HCT116 (cell line): ENCODE results near the gene GALNT17. TPM values are rescaled to one million over a fixed set of nuclear protein-coding genes. Genes with fewer than 3 reads are reported as not detected.

ENCODE experiments used
- ATAC-seq: fragments of 200-7000 bp; cut with Tn5 transposase; 2 replicates; pipeline ENCODE4 v1.9.1; 2020; ENCODE audit warnings: mild to moderate bottlenecking, moderate library complexity
- BruUV-seq: library from RNA; stranded (reverse); fragments of 400-500 nt; replicated peaks from 2 replicates; lab custom pipeline; 2021; lab: Mats Ljungman, UMichigan
- CTCF ChIA-PET: fragments of 300-600 bp; sonication (Branson Sonifier 250); formaldehyde crosslinking; loops from one replicate; lab custom pipeline; 2021; ENCODE audit warnings: antibody characterized with exemption; lab: Charles Lee
- POLR2A ChIA-PET: fragments of 300-600, 350-600 bp; sonication (Branson Sonifier 250); formaldehyde crosslinking; loops from one replicate; lab custom pipeline; 2021; ENCODE audit warnings: antibody characterized with exemption; lab: Charles Lee
- RAD21 ChIA-PET, 2 experiments: fragments of 300-600 bp; sonication (Branson Sonifier 250); formaldehyde crosslinking; loops; one replicate each; lab custom pipeline; 2023; ENCODE audit warnings: low total read pairs in 2 of 2; ENCODE audit not compliant: uncharacterized antibody in 2 of 2, unreplicated experiment in 2 of 2, low non-redundant PET in 1 of 2; lab: Charles Lee
- DNase-seq: peaks from one replicate; pipeline ENCODE4 v3.0.0-alpha.2; 2010; ENCODE audit warnings: low read depth, low spot score
- H2AFZ ChIP-seq: fragments of 200-600 bp; shearing (Covaris generic), sonication (generic); 2 replicates; pipeline ENCODE4 v1.6.1; 2017; ENCODE audit warnings: low read depth, mixed run types, mixed read lengths, antibody characterized with exemption, low read length; ENCODE audit not compliant: poor library complexity, severe bottlenecking
- H3K27ac ChIP-seq: 2 replicates; pipeline ENCODE4 v1.5.1; 2012; ENCODE audit warnings: low read depth, low read length
- H3K27me3 ChIP-seq: fragments of 200-600 bp; sonication (generic); 2 replicates; pipeline ENCODE4 v1.6.1; 2016; ENCODE audit warnings: mixed run types, low read length, mixed read lengths; ENCODE audit not compliant: insufficient read depth
- H3K36me3 ChIP-seq, 2 experiments: fragments of 200-500 bp in 1 of 2; fragments of 200-600 bp in 1 of 2; sonication (Bioruptor generic) in 1 of 2; sonication (generic) in 1 of 2; 2 replicates each; pipeline versions ENCODE4 v1.5.1 to v1.6.1; 2014 to 2016; ENCODE audit warnings: low read length in 2 of 2, inconsistent platforms in 1 of 2, mixed read lengths in 1 of 2, mixed run types in 1 of 2; ENCODE audit not compliant: insufficient read depth in 2 of 2, control insufficient read depth in 1 of 2
- H3K4me1 ChIP-seq, 2 experiments: fragments of 200-600 bp in 1 of 2; sonication (generic) in 1 of 2; 2 replicates each; pipeline versions ENCODE4 v1.5.1 to v1.6.1; 2012 to 2017; ENCODE audit warnings: low read length in 2 of 2, inconsistent platforms in 1 of 2, mild to moderate bottlenecking in 1 of 2, mixed read lengths in 1 of 2, mixed run types in 1 of 2, moderate library complexity in 1 of 2; ENCODE audit not compliant: insufficient read depth in 2 of 2, control insufficient read depth in 1 of 2
- H3K4me2 ChIP-seq: fragments of 200-600 bp; sonication (generic); 2 replicates; pipeline ENCODE4 v1.6.1; 2017; ENCODE audit warnings: mixed run types, low read length, mixed read lengths
- H3K4me3 ChIP-seq, 2 experiments: fragments of 200-600 bp in 1 of 2; sonication (generic) in 1 of 2; replicated peaks in 1 of 2; 2 replicates each; pipeline ENCODE4 v1.5.1; 2011 to 2016; ENCODE audit warnings: low read length in 2 of 2, control low read depth in 1 of 2, low read depth in 1 of 2, mild to moderate bottlenecking in 1 of 2, mixed read lengths in 1 of 2, mixed run types in 1 of 2
- H3K79me2 ChIP-seq: fragments of 200-600 bp; sonication (generic); 2 replicates; pipeline ENCODE4 v1.6.1; 2017; ENCODE audit warnings: mild to moderate bottlenecking, mixed run types, low read length, moderate library complexity, mixed read lengths; ENCODE audit not compliant: insufficient read depth
- H3K9ac ChIP-seq: fragments of 200-600 bp; sonication (generic); 2 replicates; pipeline ENCODE4 v1.6.1; 2016; ENCODE audit warnings: low read length, mixed read lengths
- H3K9me2 ChIP-seq: fragments of 200-600 bp; sonication (generic), shearing (Covaris generic); 2 replicates; pipeline ENCODE4 v1.6.1; 2017; ENCODE audit warnings: mixed run types, mild to moderate bottlenecking, moderate library complexity; ENCODE audit not compliant: insufficient read depth
- H3K9me3 ChIP-seq, 2 experiments: fragments of 200-500 bp in 1 of 2; fragments of 200-600 bp in 1 of 2; sonication (Bioruptor generic) in 1 of 2; sonication (generic) in 1 of 2; 2 replicates each; pipeline ENCODE4 v1.6.1; 2014 to 2017; ENCODE audit warnings: low read length in 2 of 2, mixed read lengths in 2 of 2, inconsistent platforms in 1 of 2, low read depth in 1 of 2, mild to moderate bottlenecking in 1 of 2, mixed run types in 1 of 2, moderate library complexity in 1 of 2; ENCODE audit not compliant: control insufficient read depth in 1 of 2, insufficient read depth in 1 of 2
- H4K20me1 ChIP-seq: fragments of 200-600 bp; sonication (generic), shearing (Covaris generic); 2 replicates; pipeline ENCODE4 v1.6.1; 2017; ENCODE audit warnings: mixed run types, mild to moderate bottlenecking, moderate library complexity; ENCODE audit not compliant: insufficient read depth
- CBX3 ChIP-seq: IDR thresholded peaks from 2 replicates; pipeline ENCODE4 v1.6.1; 2012; ENCODE audit warnings: low read depth
- CEBPB ChIP-seq: IDR thresholded peaks from 2 replicates; pipeline ENCODE4 v1.6.1; 2012; ENCODE audit warnings: low read depth
- ELF1 ChIP-seq: IDR thresholded peaks from 2 replicates; pipeline ENCODE4 v1.6.1; 2012; ENCODE audit warnings: low read depth, borderline replicate concordance
- EZH2 ChIP-seq: fragments of 200-600 bp; sonication (generic); IDR thresholded peaks from 2 replicates; pipeline ENCODE4 v1.6.1; 2017; ENCODE audit warnings: antibody characterized with exemption, mixed run types
- JUND ChIP-seq: IDR thresholded peaks from 2 replicates; pipeline ENCODE4 v1.6.1; 2012
- POLR2A ChIP-seq: IDR thresholded peaks from 2 replicates; pipeline ENCODE4 v1.7.0; 2011; ENCODE audit warnings: borderline replicate concordance; ENCODE audit not compliant: insufficient read depth, insufficient read length; ENCODE audit errors: extremely low read depth
- POLR2AphosphoS5 ChIP-seq: IDR thresholded peaks from 2 replicates; pipeline ENCODE4 v1.6.1; 2011; ENCODE audit warnings: mild to moderate bottlenecking, low read depth, low read length, moderate library complexity
- RAD21 ChIP-seq: IDR thresholded peaks from 2 replicates; pipeline ENCODE4 v1.6.1; 2012; ENCODE audit warnings: low read depth, mild to moderate bottlenecking
- SIN3A ChIP-seq: IDR thresholded peaks from 2 replicates; pipeline ENCODE4 v1.6.1; 2012; ENCODE audit warnings: low read depth
- SP1 ChIP-seq: IDR thresholded peaks from 2 replicates; pipeline ENCODE4 v1.6.1; 2012; ENCODE audit warnings: low read depth
- TCF7L2 ChIP-seq: IDR thresholded peaks from 2 replicates; pipeline ENCODE4 v1.7.0; 2011; ENCODE audit warnings: borderline replicate concordance, inconsistent platforms; ENCODE audit not compliant: insufficient read depth, insufficient read length; ENCODE audit errors: extremely low read depth
- ZNF274 ChIP-seq: fragments of 200-500 bp; sonication (Bioruptor generic); IDR thresholded peaks from 2 replicates; pipeline ENCODE4 v1.6.1; 2014; ENCODE audit warnings: mild to moderate bottlenecking, low read depth, low read length, inconsistent platforms
- intact Hi-C: fragments of 100-400 bp; cut with micrococcal nuclease; formaldehyde crosslinking; loops from 2 replicates; pipeline ENCODE4 v1.10.0; 2022
- total RNA-seq: library from RNA; stranded (reverse); gene quantifications from one replicate; pipeline ENCODE4 v1.2.1, GENCODE V29; 2021; ENCODE audit not compliant: unreplicated experiment
- TF ChIP-seq, protein P1 (sequence below): IDR thresholded peaks from 2 replicates; pipeline ENCODE4 v1.6.1; 2012
- TF ChIP-seq, protein P2 (sequence below): IDR thresholded peaks from 2 replicates; pipeline ENCODE4 v1.6.1; 2012
- TF ChIP-seq, protein P3 (sequence below): IDR thresholded peaks from 2 replicates; pipeline ENCODE4 v1.6.1; 2011; ENCODE audit warnings: mild to moderate bottlenecking, low read length, moderate library complexity; ENCODE audit not compliant: insufficient replicate concordance; ENCODE audit errors: extremely low read depth

The GALNT17 gene
- total RNA-seq, 1 experiment from 2014 or later, result not detected

DNA sequence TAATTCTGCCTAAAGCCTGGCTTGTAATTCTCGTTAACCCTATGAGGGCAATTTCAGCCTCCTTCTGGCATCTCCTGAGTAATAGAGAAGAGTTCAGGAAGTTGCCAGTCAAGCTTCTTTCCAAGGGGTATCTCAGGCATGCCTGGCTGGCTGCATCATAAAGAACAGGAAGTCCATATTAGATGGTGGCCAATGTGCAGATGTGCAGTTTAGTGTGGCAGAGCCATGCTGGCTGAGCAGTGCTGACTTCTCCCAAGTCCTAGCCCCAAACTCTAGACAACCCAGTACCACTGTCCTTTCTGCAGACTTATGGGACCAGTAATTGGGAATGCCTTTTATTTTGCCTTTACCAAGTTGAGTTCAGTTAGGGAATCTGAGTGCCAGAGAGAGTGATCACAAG lies 517.9 kb downstream of the GALNT17 start (continued):
- TF ChIP-seq, protein P1, sequence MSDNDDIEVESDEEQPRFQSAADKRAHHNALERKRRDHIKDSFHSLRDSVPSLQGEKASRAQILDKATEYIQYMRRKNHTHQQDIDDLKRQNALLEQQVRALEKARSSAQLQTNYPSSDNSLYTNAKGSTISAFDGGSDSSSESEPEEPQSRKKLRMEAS, result no peak
- TF ChIP-seq CEBPB, result no peak

DNA sequence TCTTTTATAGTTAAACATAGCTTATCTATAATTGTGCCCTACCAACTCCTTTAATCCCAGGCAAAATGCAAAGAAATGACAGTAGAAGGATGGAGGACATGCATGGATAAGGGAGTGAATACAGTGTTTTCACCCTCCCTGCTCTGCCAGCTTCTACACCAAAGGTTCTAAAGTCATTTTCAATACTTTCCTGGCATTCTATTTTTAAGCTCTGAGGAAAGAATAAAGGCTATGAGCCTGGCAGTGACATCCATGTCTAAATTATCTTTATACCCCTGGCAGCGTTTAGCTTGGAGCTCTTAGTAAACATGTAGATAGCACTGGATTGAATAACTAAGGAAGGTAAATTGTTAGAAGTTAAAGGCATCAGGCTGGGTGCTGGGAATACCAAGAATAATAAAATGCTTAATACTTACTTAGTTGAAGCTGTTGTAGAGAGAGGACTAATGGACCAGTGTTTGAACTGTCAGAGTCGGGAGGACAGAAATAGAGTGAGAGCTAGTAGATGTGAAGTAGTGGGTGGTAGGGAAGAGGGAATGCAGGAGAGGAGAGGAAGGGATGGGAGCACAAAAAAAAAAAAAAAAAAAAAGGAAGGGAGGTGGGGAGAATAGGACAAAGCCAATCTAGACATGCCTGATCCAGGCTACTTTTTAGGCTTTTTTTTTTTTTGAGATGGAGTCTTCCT lies 518.9 kb downstream of the GALNT17 start:
- H3K4me1 ChIP-seq, result no peaks in the 10 kb centered on the region
- intact Hi-C loops, result no loop called here
- no peaks in the 10 kb centered on the region for H4K20me1 ChIP-seq
- H2AFZ ChIP-seq, result no peak overlapping the region
- H3K27ac ChIP-seq, result no peak overlapping the region
- no peaks in the 10 kb centered on the region for H3K36me3 ChIP-seq
- ChIA-PET CTCF (no interaction called here), RAD21 (no interaction called here), POLR2A (no interaction called here)
- H3K9me3 ChIP-seq, result peaks cover 0 to 13% of the 10 kb centered on the region in 2 experiments; a peak in 2 of 4 replicates
- ATAC-seq (no peak), DNase-seq (no peak)
- TF ChIP-seq TCF7L2 (no peak), CBX3 (no peak), RAD21 (no peak), POLR2A (no peak), ELF1 (no peak), SP1 (no peak), JUND (no peak), POLR2AphosphoS5 (no peak), SIN3A (no peak), EZH2 (no peak), ZNF274 (no peak), CEBPB (no peak)
- TF ChIP-seq, protein P1, result no peak
- TF ChIP-seq, protein P2, sequence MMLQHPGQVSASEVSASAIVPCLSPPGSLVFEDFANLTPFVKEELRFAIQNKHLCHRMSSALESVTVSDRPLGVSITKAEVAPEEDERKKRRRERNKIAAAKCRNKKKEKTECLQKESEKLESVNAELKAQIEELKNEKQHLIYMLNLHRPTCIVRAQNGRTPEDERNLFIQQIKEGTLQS, result no peak
- TF ChIP-seq, protein P3, sequence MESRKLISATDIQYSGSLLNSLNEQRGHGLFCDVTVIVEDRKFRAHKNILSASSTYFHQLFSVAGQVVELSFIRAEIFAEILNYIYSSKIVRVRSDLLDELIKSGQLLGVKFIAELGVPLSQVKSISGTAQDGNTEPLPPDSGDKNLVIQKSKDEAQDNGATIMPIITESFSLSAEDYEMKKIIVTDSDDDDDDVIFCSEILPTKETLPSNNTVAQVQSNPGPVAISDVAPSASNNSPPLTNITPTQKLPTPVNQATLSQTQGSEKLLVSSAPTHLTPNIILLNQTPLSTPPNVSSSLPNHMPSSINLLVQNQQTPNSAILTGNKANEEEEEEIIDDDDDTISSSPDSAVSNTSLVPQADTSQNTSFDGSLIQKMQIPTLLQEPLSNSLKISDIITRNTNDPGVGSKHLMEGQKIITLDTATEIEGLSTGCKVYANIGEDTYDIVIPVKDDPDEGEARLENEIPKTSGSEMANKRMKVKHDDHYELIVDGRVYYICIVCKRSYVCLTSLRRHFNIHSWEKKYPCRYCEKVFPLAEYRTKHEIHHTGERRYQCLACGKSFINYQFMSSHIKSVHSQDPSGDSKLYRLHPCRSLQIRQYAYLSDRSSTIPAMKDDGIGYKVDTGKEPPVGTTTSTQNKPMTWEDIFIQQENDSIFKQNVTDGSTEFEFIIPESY, result no peak
- no peaks in the 10 kb centered on the region for H3K9me2 ChIP-seq
- no peak overlapping the region for H3K9ac ChIP-seq
- H3K79me2 ChIP-seq, result no peaks in the 10 kb centered on the region
- no TSS peak for BruUV-seq
- H3K4me3 ChIP-seq, result no peak overlapping the region
- H3K4me2 ChIP-seq, result no peak overlapping the region
- H3K27me3 ChIP-seq, result no peaks in the 10 kb centered on the region
